ENCODE data around the gene DYSF.

The DYSF gene

DNA sequence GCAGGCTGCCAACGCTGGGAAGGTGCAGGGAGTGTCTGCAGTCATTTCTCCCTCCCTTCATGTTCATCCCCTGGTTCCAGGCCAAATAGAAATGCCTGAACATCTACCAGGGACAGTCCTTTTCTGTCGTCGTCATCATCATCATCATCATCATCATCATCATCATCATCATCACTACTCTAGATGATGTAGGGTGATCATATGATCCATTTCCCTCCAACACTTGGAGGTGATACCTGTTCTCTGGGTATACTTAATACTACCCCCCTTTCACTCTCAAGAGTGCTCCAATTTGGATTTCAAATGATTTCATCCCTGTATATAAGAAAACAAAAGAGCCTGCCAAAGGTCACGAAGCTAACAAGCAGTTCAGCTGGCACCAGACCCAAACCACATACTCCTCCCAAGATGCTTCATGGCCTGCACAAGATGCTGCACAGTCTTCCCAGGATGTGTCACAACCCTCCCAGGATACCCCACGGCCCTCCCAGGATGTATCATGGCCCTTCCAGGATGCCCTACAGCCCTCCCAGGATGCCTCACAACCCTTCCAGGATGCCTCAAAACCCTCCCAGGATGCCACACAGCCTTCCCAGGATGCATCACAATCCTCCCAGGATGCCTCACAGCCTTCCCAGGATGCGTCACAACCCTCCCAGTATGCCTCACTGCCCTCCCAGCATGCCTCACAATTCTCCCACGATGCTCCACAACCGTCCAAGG lies 257.9 kb downstream of the DYSF start:
- Histone ChIP-seq H3K27ac (no peak overlapping the region), H3K4me1 (ENCODE audit: control insufficient read depth in 1 of 2, insufficient read depth in 1 of 2, low read depth in 1 of 2, low read length in 1 of 2) (no peaks in the 10 kb centered on the region), H3K27me3 (peaks cover 32% of the 10 kb centered on the region), H3K36me3 (no peaks in the 10 kb centered on the region), H3K9me3 (no peaks in the 10 kb centered on the region), H3K4me3 (ENCODE audit: low read depth in 1 of 2, low read length in 1 of 2) (no peak overlapping the region)
- TF ChIP-seq, protein P1, sequence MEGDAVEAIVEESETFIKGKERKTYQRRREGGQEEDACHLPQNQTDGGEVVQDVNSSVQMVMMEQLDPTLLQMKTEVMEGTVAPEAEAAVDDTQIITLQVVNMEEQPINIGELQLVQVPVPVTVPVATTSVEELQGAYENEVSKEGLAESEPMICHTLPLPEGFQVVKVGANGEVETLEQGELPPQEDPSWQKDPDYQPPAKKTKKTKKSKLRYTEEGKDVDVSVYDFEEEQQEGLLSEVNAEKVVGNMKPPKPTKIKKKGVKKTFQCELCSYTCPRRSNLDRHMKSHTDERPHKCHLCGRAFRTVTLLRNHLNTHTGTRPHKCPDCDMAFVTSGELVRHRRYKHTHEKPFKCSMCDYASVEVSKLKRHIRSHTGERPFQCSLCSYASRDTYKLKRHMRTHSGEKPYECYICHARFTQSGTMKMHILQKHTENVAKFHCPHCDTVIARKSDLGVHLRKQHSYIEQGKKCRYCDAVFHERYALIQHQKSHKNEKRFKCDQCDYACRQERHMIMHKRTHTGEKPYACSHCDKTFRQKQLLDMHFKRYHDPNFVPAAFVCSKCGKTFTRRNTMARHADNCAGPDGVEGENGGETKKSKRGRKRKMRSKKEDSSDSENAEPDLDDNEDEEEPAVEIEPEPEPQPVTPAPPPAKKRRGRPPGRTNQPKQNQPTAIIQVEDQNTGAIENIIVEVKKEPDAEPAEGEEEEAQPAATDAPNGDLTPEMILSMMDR (IDR thresholded peaks at IDR 0.05), result no peak

DNA sequence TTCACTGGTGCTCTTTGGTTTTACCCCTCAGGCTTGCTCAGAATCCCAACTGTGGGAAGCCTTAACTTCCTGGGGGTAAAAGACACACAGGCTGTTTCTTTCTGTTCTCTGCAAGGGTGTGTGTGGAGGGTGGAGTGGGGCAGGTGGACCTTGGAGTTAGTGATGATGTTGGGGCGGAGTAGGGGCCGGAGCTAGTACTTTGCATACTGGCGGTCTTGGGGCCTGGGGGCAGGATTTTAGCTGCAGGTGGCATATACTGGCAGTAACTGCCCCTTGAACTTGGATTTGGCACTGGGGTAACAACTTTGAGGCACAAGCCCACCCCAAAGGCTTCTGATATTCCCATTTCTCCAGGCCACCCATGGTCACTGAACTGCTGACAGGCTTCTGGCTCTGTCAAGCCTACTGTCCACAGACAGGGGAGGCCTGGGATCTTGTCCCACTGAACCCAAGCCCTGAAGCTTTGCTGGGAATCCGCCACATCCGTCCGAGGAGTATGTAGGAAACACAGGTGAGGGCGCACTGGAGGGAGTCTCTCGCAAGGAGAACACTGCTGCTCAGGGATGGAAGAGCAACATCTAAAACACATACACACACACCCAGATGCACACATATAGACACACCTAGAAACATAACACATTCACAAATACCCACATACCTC lies 258.9 kb downstream of the DYSF start:
- H3K4me3 ChIP-seq (ENCODE audit: low read depth in 1 of 2, low read length in 1 of 2), result no peak overlapping the region
- peaks cover 32% of the 10 kb centered on the region for H3K27me3 ChIP-seq

DNA sequence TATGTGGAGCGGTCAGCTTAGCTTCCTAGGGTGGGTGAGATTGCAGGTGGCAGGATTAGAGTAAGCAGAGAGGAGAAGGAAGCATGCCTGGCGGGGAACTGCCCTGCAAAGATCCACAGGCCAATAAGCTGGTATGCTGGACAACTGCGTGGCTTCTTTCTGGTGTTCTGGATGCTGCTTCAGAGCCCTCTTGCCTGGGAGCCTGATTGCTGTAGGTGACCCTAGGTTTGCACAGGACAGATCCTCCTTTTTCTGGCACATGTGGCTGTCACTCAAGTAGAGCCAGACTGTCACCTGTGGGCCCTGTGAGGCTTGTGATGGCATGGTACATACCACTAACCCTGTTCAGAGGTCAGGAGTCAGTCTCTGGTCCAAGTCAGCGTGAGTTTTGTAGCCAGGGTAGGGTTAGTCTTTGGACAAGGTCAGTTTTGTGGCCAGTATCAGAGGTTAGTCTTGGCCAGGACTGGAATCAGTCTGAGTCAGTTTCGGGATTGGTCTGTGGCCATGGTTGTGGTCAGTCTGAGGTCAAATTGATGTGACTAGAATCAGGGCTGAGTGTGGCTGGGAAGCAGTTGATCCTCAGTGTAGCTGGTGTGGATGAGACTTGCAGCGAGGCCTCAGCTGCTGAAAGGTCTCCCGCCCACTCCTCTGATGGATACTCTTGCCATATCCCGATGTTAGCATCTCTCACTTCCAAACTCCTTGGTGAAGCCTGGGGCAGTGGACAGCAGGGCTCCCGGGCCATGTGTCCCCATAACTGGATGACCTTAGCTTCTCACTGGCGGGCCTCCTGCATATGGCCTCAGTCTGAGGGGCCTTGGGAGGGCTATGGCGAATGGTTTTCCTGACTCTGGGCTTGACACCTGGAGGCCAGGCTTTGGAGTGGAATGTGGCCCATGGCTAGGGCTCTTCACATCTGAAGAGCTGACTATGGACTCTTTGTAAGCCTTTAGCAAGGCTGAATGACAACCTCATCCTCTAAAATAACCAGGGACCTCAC lies 260.5 kb downstream of the DYSF start:
- Histone ChIP-seq H3K36me3 (no peaks in the 10 kb centered on the region), H3K4me1 (ENCODE audit: control insufficient read depth in 1 of 2, insufficient read depth in 1 of 2, low read depth in 1 of 2, low read length in 1 of 2) (no peaks in the 10 kb centered on the region), H3K27ac (no peak overlapping the region), H3K9me3 (no peaks in the 10 kb centered on the region), H3K4me3 (ENCODE audit: low read depth in 1 of 2, low read length in 1 of 2) (no peak overlapping the region), H3K27me3 (peaks cover 27% of the 10 kb centered on the region)
- TF ChIP-seq, protein P1 (IDR thresholded peaks at IDR 0.05), result no peak

More for the DNA sequence above, 258.9 kb downstream of the DYSF start:
- TF ChIP-seq, protein P1 (IDR thresholded peaks at IDR 0.05), result no peak
- H3K9me3 ChIP-seq, result no peaks in the 10 kb centered on the region
- H3K27ac ChIP-seq, result no peak overlapping the region
- H3K4me1 ChIP-seq (ENCODE audit: control insufficient read depth in 1 of 2, insufficient read depth in 1 of 2, low read depth in 1 of 2, low read length in 1 of 2), result no peaks in the 10 kb centered on the region
- H3K36me3 ChIP-seq, result no peaks in the 10 kb centered on the region

DNA sequence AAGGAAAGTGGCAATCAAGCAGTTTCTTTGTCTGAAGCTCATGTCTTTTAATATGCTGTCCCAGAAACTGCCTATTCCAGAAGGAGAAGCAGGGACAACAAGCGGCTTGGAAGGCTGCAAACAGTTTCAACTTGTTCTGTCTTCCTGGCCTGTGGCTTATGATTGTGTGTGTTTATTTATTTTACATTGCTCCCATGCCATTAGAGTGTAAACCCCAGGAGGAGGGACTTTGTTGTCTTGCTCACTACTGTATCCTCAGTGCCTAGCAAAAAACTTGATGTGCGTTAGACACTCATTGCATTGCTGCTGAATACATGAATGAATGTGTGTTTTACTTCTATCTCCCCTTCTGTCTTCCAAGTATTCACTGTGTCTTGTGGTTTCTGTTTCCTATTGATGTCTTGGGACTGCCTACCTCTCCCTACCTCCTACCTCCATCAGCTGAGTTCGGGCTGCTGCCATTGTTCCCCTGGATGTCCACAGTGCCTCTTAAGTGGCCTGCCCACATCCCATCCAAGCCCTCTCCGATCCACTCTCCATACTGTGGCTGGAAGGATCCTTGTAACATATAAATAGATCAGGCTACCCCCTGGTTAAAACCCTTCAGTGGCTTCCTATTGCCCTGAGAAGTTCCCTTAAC lies 261.4 kb downstream of the DYSF start:
- TF ChIP-seq, protein P1 (IDR thresholded peaks at IDR 0.05), result no peak
- Histone ChIP-seq H3K27me3 (peaks cover 25% of the 10 kb centered on the region), H3K36me3 (no peaks in the 10 kb centered on the region), H3K4me3 (ENCODE audit: low read depth in 1 of 2, low read length in 1 of 2) (no peak overlapping the region), H3K4me1 (ENCODE audit: control insufficient read depth in 1 of 2, insufficient read depth in 1 of 2, low read depth in 1 of 2, low read length in 1 of 2) (no peaks in the 10 kb centered on the region), H3K27ac (no peak overlapping the region), H3K9me3 (no peaks in the 10 kb centered on the region)

DNA sequence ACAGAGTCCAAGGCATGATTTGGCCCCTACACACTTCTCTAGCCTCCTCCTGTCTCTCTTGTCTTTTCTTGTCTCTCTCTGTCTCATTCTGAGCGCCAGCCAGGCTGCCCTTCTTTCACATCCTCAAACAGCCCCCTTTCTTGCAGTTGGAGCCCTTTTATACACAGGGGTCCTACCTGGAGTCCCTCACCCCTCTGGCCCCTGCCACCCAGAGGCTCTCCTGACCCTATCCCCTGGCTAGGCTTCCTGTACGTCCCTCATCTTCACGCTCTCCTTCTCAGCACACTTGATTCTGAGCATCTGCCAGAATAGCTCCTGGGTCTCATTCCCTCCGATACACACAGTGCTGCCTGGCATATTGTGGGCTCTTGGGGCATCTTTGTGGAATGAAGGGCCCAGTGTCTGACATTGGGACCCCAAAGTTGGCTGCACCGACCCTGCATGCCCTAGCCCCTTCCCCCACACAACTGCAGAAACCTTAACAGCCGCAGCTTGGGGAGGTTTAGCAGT lies 261.9 kb downstream of the DYSF start:
- Histone ChIP-seq H3K27me3 (peaks cover 25% of the 10 kb centered on the region), H3K4me3 (ENCODE audit: low read depth in 1 of 2, low read length in 1 of 2) (no peak overlapping the region), H3K27ac (no peak overlapping the region), H3K9me3 (no peaks in the 10 kb centered on the region), H3K4me1 (ENCODE audit: control insufficient read depth in 1 of 2, insufficient read depth in 1 of 2, low read depth in 1 of 2, low read length in 1 of 2) (no peaks in the 10 kb centered on the region), H3K36me3 (no peaks in the 10 kb centered on the region)
- TF ChIP-seq, protein P1 (IDR thresholded peaks at IDR 0.05), result no peak
